Glutamatergic neuron (in vitro differentiated cells): ENCODE results near the gene HIVEP2. TPM values are rescaled to one million over a fixed set of nuclear protein-coding genes. Genes with fewer than 3 reads are reported as not detected.

Experiments
- DNase-seq: peaks from one replicate; pipeline ENCODE4 v3.0.0; 2022
- H3K27ac Mint-ChIP-seq: one replicate; pipeline ENCODE4 v1.8.0; 2020; ENCODE audit warnings: mild to moderate bottlenecking, mixed read lengths, inconsistent platforms; ENCODE audit not compliant: unreplicated experiment
- H3K27me3 Mint-ChIP-seq: one replicate; pipeline ENCODE4 v1.8.0; 2020; ENCODE audit warnings: mild to moderate bottlenecking, moderate library complexity, mixed read lengths, inconsistent platforms; ENCODE audit not compliant: unreplicated experiment
- H3K36me3 Mint-ChIP-seq: one replicate; pipeline ENCODE4 v1.8.0; 2020; ENCODE audit warnings: mild to moderate bottlenecking, mixed read lengths, inconsistent platforms; ENCODE audit not compliant: unreplicated experiment
- H3K4me1 Mint-ChIP-seq: one replicate; pipeline ENCODE4 v1.8.0; 2020; ENCODE audit warnings: mild to moderate bottlenecking, low read depth, mixed read lengths, inconsistent platforms; ENCODE audit not compliant: unreplicated experiment
- H3K4me3 Mint-ChIP-seq: one replicate; pipeline ENCODE4 v1.8.0; 2020; ENCODE audit warnings: mild to moderate bottlenecking, mixed read lengths, inconsistent platforms; ENCODE audit not compliant: unreplicated experiment
- H3K9me3 Mint-ChIP-seq: one replicate; pipeline ENCODE4 v1.8.0; 2020; ENCODE audit warnings: mild to moderate bottlenecking, moderate library complexity, mixed read lengths, inconsistent platforms; ENCODE audit not compliant: unreplicated experiment
- CTCF ChIP-seq: fragments of 200-600 bp; sonication (generic); IDR thresholded peaks from one replicate; pipeline ENCODE4 v1.5.0; 2021; ENCODE audit not compliant: partially characterized antibody, unreplicated experiment
- total RNA-seq: library from RNA; stranded (reverse); fragmentation: NEBNext Ultra II Directional; extraction: Animal tissue kit (Norgen Biotek cat#: 25700); gene quantifications from one replicate; pipeline ENCODE4 v1.2.1, GENCODE V29; 2021; ENCODE audit not compliant: unreplicated experiment

The HIVEP2 gene
- total RNA-seq, 1 donor from 2014 or later: 2.6 TPM

DNA sequence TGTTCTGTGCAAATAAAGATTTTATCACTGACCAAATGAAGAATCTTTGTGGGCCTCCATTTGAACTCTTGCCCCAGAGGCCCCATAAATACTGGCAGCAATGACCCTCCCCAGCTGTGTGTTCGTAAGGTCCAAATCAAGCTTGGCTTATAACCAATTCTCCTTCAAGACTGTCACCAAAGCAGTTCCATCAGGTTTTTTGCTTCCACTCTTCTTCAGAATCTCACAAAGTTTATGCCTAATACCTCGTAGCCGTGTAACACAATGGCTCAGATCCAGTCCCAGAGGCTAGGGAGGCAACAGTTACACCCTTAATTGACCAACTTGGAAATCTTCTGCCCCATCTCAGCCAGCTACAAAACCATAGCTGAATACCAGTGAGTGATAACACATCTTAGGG lies 120.5 kb downstream of the HIVEP2 start:
- no peaks in the 10 kb centered on the region for H3K9me3 Mint-ChIP-seq
- H3K4me3 Mint-ChIP-seq: no peak overlapping the region
- no peaks in the 10 kb centered on the region for H3K36me3 Mint-ChIP-seq
- no peak for DNase-seq
- no peak overlapping the region for H3K27ac Mint-ChIP-seq
- H3K4me1 Mint-ChIP-seq: peaks cover 13% of the 10 kb centered on the region
- no peak for TF ChIP-seq CTCF
- H3K27me3 Mint-ChIP-seq: peaks cover 5% of the 10 kb centered on the region

GRCh38 chr6:142823256-142823902 lies 121.6 kb downstream of the HIVEP2 start:
- no peaks in the 10 kb centered on the region for H3K36me3 Mint-ChIP-seq
- no peaks in the 10 kb centered on the region for H3K9me3 Mint-ChIP-seq
- peak overlapping the region; percentile 88 for H3K27ac Mint-ChIP-seq
- no peak for DNase-seq
- H3K4me3 Mint-ChIP-seq: peak overlapping the region; percentile 47
- TF ChIP-seq CTCF: peak; percentile 29
- peaks cover 5% of the 10 kb centered on the region for H3K27me3 Mint-ChIP-seq
- H3K4me1 Mint-ChIP-seq: peaks cover 13% of the 10 kb centered on the region

GRCh38 chr6:142822842-142823241 lies 122.1 kb downstream of the HIVEP2 start:
- peaks cover 13% of the 10 kb centered on the region for H3K4me1 Mint-ChIP-seq
- peak; percentile 72 for DNase-seq
- no peaks in the 10 kb centered on the region for H3K36me3 Mint-ChIP-seq
- TF ChIP-seq CTCF: peak; percentile 84
- H3K27ac Mint-ChIP-seq: peak overlapping the region; percentile 88
- H3K27me3 Mint-ChIP-seq: peaks cover 5% of the 10 kb centered on the region
- peak overlapping the region; percentile 47 for H3K4me3 Mint-ChIP-seq
- H3K9me3 Mint-ChIP-seq: no peaks in the 10 kb centered on the region

- Mint-ChIP-seq H3K9me3 (no peaks in the 10 kb centered on the region), H3K27me3 (peaks cover 5% of the 10 kb centered on the region), H3K27ac (peak overlapping the region; percentile 88), H3K4me3 (no peak overlapping the region), H3K36me3 (no peaks in the 10 kb centered on the region), H3K4me1 (peaks cover 12% of the 10 kb centered on the region)
- no peak for DNase-seq
- no peak for TF ChIP-seq CTCF
Measured at GRCh38 chr6:142822383-142822782, 122.6 kb downstream of the HIVEP2 start.

GRCh38 chr6:142821860-142822259 lies 123.1 kb downstream of the HIVEP2 start:
- H3K4me1 Mint-ChIP-seq: peaks cover 11% of the 10 kb centered on the region
- H3K36me3 Mint-ChIP-seq: no peaks in the 10 kb centered on the region
- DNase-seq: no peak
- no peak overlapping the region for H3K27ac Mint-ChIP-seq
- no peak for TF ChIP-seq CTCF
- H3K9me3 Mint-ChIP-seq: no peaks in the 10 kb centered on the region
- H3K27me3 Mint-ChIP-seq: peaks cover 5% of the 10 kb centered on the region
- no peak overlapping the region for H3K4me3 Mint-ChIP-seq
